T-helper 2 cell (primary cell): ENCODE measurements around the gene NCAPH2.

Source experiments
- DNase-seq, 5 experiments: peaks; one replicate each; pipeline versions ENCODE4 v3.0.0 to v3.0.0-alpha.2; 2012 to 2022

Gene NCAPH2

GRCh38 chr22:50474710-50475651, 33.0 kb upstream of the NCAPH2 start, which contains the start of gene SBF1:
TSS of gene SBF1 (minus strand) at chr22:50475035. CDS start at chr22:50474840, 195 bp downstream.
- DNase-seq, result peak; percentile 78 to 89 (median 81)

DNA sequence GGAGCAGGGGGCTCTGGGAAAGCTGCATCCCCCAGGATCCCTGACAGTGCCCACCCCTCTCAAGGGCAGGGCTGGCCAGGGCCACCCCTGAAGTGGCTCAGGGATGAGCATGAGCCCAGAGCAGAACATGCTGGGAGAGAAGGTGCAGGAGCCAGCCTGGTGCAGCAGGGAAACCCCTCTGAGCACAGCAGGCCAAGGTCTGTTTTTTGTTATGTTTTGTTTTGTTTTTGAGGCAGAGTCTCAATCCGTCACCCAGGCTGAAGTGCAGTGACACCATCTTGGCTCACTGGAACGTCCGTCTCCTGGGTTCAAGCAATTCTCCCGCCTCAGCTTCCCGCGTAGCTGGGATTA, 32.4 kb upstream of the NCAPH2 start:
- DNase-seq, result no peak

- DNase-seq, result no peak
Measured at GRCh38 chr22:50476868-50477267, 31.2 kb upstream of the NCAPH2 start.

GRCh38 chr22:50477923-50478322, 30.1 kb upstream of the NCAPH2 start:
- no peak for DNase-seq

- no peak for DNase-seq
Measured at GRCh38 chr22:50479721-50480120, 28.3 kb upstream of the NCAPH2 start.

- no peak for DNase-seq
Measured at GRCh38 chr22:50481045-50481439, 27.0 kb upstream of the NCAPH2 start.

DNA sequence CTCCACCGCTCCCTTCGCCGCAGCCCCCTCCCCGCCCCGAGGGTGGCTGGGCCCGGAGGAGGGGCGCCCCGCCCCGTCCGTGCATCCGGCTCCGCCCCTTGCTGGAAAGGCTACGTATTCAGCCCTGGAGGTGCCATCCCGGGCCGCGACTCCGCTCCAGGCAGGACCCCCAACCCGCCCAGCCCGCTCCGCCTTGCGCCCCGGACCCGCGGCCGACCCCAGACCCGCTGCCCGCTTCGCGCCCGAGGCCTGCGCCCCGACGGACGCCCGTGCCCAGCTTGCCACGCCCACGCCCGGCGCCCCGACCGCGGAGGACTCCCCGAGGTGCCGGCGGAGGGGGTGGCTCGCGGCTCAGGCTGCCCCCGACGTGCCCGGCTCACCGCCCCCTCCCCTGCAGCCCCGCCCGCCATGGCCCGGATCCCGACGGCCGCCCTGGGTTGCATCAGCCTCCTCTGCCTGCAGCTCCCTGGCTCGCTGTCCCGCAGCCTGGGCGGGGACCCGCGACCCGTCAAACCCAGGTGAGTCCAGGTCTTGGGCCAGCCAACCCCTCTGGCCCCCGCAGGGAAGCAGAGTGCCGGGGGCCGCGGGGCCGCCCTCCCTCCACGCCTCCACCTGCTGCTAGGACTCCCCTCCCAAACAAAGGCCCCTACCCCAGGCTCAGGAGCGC, 26.5 kb upstream of the NCAPH2 start, which contains the start of gene ADM2:
Gene ADM2 (plus strand): TSS at position 104 of the 667 bp plus-strand sequence. CDS start 305 bp downstream, at position 409.
- DNase-seq, result peak; percentile 48 to 64 (median 55)

DNA sequence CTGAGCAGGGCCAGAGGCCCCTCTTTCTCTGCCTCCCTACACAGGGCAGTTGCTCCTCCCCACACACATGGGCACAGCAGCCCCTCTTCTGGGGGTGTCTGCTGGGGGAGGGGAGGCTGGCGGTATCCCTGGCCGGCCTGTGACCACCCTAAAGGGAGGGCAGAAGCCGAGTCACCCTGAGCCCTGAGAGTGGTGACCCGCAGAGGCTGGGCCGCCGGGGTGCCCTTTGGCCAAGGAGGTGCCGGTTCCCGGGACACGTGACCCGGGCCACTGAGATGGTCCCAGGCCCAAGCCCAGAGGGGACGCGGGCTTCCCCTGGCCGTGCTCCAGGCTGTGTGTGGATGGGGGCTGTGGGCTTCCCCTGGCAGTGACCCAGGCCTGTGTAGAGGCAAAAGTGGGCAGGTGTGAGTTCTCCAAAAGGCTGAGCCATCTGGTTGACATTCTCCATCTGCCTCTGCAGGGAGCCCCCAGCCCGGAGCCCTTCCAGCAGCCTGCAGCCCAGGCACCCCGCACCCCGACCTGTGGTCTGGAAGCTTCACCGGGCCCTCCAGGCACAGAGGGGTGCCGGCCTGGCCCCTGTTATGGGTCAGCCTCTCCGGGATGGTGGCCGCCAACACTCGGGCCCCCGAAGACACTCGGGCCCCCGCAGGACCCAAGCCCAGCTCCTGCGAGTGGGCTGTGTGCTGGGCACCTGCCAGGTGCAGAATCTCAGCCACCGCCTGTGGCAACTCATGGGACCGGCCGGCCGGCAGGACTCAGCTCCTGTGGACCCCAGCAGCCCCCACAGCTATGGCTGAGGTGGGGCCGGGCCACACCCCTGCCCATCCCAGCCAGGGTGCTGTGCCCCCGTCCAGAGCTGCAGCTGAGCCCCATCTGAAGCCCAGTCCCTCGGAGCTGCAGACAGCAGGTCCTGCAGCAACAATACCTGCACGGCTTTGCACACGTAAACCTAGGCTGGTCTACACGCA, 25.6 kb upstream of the NCAPH2 start:
- no peak for DNase-seq

GRCh38 chr22:50483106-50483505, 24.9 kb upstream of the NCAPH2 start:
- DNase-seq, result no peak

DNA sequence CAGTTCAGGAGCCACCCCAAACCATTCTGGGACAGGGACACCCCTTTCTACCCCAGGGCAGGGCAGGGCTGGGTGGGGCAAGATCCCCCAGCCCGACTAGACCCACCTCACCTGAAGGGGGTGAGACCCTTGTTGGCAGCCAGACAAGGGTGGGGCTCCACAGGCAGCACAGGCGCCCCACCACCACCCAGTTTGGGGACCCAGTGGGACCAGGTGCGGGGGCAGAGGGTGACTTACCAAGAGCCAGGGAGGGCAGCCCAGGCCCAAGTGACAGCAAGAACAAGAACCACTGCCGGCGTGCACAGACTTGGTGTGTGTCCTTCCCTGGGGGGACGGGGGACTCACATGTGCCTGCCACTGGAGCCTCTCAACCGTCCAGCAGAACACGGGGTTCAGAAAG, 24.5 kb upstream of the NCAPH2 start:
- DNase-seq, result no peak

GRCh38 chr22:50483977-50484853, 23.8 kb upstream of the NCAPH2 start:
- peak in 1 of 5 experiments; percentile 3 for DNase-seq

- no peak for DNase-seq
Measured at GRCh38 chr22:50485221-50486131, 22.5 kb upstream of the NCAPH2 start.

GRCh38 chr22:50486561-50487289, 21.3 kb upstream of the NCAPH2 start, which contains the start of gene MIOX:
TSS of gene MIOX (plus strand) at chr22:50486859. CDS start at chr22:50486898, 39 bp downstream.
- DNase-seq, result no peak

DNA sequence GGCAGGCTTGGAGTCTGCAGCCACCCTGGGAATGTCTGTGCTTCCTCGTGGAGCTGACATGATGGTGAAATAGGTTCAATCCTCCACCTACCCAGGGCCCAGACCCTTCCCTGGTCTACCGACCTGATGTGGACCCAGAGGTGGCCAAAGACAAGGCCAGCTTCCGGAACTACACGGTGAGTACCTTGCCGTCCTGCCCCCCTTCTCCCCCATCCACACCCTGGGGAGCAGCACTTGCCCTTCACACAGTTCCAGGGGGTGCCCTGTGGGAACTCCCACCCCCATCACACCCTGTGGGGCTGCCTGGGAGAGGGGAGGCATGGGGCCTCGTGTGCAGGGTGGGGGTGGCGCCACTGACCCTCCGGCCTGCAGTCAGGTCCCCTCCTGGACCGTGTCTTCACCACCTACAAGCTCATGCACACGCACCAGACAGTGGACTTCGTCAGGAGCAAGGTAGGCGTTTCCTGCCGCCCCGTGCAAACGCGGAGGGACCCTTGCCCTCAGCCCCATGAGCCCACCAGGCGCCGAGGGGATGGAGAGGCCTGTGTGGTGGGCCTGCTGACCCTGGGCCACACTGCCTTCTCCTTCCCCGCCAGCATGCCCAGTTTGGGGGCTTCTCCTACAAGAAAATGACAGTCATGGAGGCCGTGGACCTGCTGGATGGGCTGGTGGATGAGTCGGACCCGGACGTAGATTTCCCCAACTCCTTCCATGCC, 20.6 kb upstream of the NCAPH2 start:
- DNase-seq, result no peak

DNA sequence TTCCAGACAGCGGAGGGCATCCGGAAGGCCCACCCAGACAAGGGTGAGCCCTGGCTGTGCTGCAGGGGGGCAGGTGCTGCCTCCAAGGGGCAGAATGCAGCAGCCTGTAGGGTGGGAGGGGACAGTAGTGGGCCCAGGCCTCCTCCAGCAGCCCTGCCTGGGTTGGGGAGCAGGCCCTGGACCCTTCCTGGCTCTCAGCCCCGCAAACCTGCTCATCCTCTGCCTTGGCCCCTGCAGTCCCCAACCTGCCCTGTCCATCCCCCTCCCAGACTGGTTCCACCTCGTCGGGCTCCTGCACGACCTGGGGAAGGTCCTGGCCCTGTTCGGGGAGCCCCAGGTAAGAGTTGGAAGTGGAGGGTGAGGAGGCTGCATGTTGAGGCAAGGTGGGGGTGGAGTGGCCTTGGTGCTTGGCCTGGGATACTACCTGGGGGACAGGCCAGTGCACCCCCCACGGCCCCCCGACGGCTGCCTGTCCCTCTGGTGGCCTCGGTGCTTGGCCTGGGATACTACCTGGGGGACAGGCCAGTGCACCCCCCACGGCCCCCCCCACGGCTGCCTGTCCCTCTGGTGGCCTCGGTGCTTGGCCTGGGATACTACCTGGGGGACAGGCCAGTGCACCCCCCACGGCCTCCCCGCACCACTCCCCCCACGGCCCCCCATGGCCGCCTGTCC, 19.9 kb upstream of the NCAPH2 start:
- DNase-seq, result no peak

DNA sequence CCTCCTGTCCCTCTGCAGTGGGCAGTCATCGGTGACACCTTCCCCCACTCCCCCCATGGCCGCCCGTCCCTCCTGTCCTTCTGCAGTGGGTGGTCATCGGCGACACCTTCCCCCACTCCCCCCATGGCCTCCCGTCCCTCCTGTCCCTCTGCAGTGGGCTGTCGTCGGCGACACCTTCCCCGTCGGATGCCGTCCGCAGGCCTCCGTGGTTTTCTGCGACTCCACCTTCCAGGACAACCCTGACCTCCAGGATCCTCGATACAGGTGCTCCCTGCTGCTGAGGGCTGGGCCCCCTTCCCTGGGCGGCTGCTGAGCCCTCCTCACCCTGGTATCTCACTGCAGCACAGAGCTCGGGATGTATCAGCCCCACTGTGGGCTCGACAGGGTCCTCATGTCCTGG, 19.1 kb upstream of the NCAPH2 start:
- DNase-seq, result no peak

DNA sequence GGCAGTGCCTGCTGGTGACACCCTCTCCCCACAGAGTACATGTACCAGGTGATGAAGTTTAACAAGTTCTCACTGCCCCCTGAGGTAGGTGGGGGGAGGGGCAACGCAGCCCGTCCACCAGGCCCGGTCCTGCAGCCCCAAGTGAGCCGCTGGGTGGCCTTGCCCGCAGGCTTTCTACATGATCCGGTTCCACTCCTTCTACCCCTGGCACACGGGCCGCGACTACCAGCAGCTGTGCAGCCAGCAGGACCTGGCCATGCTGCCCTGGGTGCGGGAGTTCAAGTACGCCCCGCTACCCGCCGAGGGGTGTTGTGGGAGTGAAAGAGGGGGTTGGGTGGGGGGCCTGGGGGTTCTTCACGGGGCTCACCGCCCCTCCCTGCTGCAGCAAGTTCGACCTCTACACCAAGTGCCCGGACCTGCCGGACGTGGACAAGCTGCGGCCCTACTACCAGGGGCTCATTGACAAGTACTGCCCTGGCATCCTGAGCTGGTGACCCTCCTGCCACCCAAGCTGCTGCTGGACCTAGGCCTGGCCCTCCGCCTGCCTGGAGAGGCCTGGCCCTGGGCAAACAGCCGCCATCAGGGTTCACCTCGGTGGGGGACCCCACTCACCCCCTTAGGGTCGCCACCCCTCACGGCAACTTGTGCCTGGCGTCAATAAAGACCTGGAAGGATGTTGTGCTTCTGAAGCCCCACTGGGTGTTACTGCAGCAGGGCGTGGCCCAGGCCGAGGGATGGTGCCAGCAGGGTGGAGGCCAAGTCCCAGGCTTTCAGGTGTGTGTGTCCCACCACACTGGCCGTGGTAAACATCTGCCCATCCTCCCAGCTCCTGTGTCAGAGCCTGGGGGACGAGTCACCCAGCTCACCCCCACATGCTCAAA, 18.4 kb upstream of the NCAPH2 start:
- DNase-seq, result no peak
